NT2/D1 (cell line): ENCODE data around the gene RNF10.
"Not testable (repeated sequence)": the region's sequence is repeated elsewhere in the genome, so short reads cannot be mapped to it uniquely, and the experiment has no call there.

ENCODE experiments used
- SUZ12 ChIP-seq: IDR thresholded peaks from 2 replicates; pipeline ENCODE4 v1.6.1; 2011; ENCODE audit not compliant: insufficient read length, insufficient read depth; ENCODE audit errors: extremely low read depth
- YY1 ChIP-seq: IDR thresholded peaks from 2 replicates; pipeline ENCODE4 v1.6.1; 2011; ENCODE audit not compliant: insufficient read length, insufficient read depth

DNA sequence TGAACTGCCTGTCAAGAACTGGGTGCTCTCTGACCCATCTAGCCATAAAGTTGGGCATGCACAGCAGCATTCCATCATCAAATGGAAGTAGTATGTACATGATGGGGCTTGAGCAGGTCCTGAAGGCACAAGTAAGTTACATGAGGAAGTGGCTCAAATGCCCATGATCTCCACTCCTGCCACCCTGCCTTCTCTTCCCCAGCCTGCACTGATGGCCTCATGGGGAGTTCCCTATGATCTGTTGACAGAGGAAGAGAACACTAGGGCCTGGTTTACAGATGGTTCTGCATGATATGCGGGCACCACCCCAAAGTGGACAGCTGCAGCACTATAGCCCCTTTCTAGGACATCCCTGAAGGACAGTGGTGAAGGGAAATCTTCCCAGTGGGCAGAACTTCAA is 77.4 kb downstream of the RNF10 start:
- not testable (repeated sequence) for TF ChIP-seq SUZ12, YY1
